Measurements from ENCODE around the gene GATA1.

GATA1 gene

DNA sequence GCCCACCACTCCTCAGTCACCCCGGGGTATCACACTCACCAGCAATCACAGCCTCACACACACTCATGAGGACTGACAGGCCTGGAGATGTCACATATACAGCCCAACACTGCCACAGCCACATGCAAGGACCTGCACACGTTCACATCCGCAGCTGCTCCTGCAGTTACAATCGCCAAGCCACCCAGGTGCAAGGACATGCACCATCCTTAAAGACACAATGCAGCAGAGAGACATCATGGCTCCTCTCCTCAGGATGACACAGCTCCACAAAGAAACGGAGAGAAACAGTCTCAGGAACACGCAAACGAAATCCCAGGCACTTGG is 48.0 kb downstream of the GATA1 start:
- POLR2A ChIA-PET: no interaction called here
- no peak for TF ChIP-seq CTCF (IDR thresholded peaks at IDR 0.05; ENCODE audit: control extremely low read depth, extremely low read depth, low read depth, missing control alignments)
- CTCF ChIA-PET: interaction anchor here (1.2 kb wide), 1 partner anchor 18 kb away, joined by 3 read pairs; no protein-coding TSS in a partner anchor
- DNase-seq (ENCODE audit: extremely low spot score): no peak

- DNase-seq (ENCODE audit: extremely low spot score): no peak
- ChIA-PET POLR2A (no interaction called here), CTCF (no interaction called here)
- TF ChIP-seq CTCF (IDR thresholded peaks at IDR 0.05; ENCODE audit: control extremely low read depth, extremely low read depth, low read depth, missing control alignments): no peak
Observed at GRCh38 chrX:48835524-48836329, 49.3 kb downstream of the GATA1 start, which contains the start of gene PCSK1N. TSS of gene PCSK1N (minus strand) at chrX:48835610. CDS start at chrX:48835532, 78 bp downstream.

DNA sequence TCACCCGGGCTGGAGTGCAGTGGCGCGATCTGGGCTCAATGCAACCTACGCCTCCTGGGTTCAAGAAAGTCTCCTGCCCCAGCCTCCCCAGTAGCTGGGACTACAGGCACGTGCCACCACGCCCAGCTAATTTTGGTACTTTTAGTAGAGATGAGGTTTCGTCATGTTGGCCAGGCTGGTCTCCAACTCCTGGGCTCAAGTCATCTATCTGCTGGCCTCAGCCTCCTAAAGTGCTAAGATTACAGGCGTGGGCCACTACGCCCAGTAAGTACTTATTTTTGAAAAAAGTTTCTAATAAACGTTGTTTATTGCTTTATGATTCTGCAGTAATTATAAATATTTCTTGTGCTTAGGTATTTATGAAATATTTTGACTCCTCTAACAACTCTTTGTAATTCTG is 53.3 kb downstream of the GATA1 start:
- no peak for DNase-seq (ENCODE audit: extremely low spot score)
- ChIA-PET POLR2A (no interaction called here), CTCF (no interaction called here)
- no peak for TF ChIP-seq CTCF (IDR thresholded peaks at IDR 0.05; ENCODE audit: control extremely low read depth, extremely low read depth, low read depth, missing control alignments)
